ENCODE data around the gene TRMT44.
A peak's percentile ranks its signal among the peaks of the same experiment; 100 is the strongest.
"Not testable (repeated sequence)": the region's sequence is repeated elsewhere in the genome, so short reads cannot be mapped to it uniquely, and the experiment has no call there.

TRMT44 gene

DNA sequence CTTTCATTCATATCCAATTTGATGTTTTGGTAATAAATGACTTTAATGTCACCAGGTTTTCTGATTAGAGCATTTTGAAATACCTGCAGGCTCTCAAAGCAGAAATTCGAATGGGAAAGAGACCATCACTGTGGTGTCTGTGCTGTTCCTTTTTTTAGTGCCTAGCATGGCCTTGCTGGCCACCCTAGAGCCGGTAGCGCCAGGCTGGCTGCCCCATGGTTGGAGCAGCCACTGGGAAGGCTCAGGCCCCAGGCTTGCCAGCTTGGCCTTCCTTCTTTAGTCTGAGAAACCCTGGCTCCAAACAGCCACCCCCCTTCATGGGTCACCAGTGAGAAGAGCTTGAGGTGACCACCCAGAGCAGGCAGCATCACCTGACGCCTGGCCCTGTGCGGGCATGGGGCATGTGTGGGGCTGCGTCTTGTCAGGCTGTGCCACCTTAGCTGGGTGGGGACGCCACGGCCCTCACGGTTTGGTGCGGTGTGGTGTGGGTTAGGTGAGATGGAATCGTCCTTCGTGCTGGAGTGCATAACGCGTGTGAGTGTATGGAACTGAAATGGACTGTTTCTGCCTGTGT lies 30.0 kb downstream of the TRMT44 start:
- DNase-seq, result no peak

DNA sequence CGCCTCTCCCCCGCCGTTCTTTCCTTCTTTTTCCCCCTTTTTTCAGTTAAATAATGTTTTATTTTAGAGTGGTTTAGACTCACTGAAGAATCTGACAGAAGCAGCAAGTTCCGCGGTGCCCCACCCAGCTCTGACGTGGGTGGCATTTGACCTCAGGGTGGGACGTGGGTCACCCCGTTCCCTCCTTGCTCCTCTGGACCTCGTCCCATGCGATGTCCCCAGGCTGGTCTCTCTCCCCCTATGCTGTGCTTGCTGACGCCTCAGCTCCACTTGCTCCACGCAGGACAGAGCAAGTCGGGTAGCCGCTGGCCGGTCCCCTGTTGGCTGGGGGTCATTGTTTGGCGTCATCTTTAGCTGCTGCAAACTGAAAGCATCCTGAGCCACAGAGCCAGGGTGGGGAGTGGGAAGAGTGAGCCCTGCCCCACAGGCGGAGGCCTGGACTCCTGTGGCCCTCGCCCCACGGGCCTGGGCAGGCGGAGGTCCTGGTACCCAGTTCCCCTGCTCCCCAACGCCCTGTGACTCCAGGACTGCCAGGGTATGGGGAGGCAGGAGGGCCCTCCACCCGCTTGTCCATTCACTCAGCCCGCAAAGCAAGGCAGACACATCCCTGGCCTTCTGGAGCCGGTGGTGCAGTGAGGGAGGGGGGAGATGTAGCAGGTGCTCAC lies 30.8 kb downstream of the TRMT44 start:
- no peak for DNase-seq

DNA sequence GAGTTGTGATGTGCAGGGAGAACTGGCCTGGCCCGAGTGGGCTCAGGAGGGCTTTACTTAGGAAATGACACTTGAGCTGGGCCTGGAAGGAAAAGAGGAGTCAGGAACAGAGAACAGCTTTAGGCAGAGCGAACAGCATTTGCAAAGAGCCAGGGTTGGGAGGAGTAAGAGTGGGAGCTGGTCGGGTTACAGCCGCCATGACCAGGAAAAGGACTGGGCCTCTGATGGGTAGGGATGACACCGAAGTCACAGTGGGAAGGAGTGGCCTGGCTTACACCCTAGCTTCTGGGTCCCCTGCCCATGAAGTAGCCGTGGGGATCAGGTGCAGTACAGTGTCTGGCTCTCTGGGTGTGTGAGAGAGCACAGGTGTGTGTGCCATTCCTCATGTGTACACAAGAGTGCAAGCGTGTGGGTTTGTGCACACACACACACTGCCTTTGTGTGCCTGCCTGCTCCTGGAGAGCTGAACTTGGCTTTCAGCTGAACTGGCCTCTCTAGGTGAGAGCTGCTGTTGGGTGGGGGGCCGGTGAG lies 31.6 kb downstream of the TRMT44 start:
- no peak for DNase-seq

DNA sequence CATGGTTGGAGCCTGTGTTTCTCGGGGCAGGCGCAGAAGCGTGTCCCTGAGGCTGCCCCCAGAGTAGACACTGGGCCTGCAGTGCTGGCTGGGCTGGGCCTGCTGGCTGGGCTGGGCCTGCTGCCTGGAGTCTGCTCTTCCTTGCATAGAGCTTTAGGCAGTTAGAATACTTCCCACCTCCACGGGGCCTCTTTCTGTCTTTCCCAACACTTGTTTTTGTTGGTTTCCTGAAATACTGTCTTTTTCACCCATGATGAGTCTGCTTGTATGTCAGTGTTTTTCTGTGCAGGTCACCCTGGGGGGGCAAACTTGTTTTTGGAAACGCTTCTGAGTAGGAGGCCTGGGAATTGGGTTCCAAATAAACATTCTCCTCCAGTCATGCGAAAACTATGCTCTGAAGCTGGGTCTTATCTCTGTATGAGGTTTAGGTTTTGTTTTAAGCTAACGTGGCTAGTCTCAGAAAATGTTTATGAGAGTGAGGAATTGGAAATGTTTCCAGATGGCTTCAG lies 32.2 kb downstream of the TRMT44 start:
- peak; percentile 59 for DNase-seq

DNA sequence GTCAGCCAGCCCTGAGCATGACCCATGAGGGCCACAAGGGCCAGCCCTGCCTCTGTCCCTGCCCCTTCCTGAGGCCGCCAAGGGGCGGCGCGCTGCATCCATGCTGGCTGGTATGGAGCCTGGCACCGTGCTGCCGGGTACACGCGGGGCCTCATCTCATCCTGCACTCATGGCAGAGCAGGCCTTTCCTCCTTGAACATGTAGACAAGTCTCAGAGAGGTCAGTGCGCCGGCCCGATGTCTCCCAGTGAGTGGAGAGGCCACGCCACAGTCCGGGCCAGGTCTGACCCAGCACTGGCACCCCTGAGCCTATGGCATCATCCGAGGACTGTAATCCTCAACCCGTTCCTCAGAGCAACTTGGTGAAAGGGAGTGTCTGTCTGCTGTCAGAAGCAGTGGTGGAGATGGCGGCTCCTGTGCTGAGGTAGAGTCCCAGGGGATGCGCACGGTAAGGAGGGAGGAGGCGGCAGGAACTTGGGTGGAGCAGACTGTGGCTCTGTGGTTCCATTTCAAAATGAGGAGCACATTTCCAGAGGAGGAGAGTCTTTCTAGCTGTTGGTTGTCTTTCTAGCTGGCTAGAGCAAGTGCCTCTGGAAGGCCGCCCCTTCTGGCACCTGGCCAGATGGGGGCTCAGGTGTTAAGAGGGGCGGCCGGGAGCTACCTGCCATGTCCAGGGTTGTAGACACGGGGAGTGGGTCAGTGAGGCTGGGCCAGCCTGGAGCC lies 32.8 kb downstream of the TRMT44 start:
- DNase-seq, result no peak

DNA sequence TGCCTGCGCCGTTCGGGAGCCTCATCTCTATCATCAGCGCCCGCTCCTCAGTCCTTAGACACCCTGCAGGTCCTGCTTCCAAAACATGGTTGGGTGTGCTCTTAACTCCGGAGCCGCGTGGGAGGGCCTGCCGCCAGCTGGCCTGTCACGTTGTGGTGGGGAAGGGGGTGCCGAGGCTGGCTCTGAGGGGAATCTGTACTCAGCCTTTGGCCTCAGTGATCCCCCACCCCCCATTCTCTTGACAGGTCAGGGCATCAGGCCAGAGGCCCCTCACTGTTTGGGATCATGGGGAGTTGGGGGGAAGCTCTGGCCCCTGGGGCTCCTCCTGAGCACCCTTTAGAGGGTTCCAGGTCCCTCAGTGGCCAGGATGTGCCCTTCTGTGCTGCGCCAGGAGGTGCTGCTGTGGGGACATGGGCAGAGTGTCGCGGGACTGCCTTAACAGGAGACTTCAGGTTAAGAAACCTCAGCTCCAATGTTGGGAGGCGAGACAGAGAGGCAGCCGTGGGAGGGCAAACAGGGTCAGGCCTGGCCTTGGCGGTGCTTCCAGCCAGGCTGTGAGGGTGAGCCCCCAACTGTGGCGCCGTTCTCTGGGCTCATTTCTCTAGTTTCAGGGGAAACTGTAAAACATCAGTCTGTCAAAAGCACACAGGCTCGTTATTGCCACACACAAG lies 33.5 kb downstream of the TRMT44 start:
- DNase-seq, result no peak

DNA sequence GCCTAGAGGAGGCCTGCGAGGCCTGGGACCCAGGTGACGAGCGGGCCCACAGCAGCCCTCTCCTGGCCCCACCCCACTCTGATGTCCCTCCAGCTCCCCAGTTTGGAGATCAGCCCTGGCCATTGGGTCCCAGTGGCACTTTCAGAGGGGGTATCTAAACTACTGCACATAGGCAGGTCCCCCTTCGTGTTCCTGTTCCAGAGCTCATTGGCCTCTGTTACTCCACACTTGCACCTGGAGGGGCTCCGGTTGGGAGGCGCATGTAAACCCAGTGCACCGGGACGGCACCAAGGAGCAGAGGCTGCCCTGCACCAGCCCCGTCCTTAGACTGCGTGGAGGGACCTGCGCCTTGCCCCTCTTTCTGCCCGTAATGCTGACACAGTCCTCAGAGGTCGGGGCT lies 34.3 kb downstream of the TRMT44 start:
- DNase-seq, result no peak

DNA sequence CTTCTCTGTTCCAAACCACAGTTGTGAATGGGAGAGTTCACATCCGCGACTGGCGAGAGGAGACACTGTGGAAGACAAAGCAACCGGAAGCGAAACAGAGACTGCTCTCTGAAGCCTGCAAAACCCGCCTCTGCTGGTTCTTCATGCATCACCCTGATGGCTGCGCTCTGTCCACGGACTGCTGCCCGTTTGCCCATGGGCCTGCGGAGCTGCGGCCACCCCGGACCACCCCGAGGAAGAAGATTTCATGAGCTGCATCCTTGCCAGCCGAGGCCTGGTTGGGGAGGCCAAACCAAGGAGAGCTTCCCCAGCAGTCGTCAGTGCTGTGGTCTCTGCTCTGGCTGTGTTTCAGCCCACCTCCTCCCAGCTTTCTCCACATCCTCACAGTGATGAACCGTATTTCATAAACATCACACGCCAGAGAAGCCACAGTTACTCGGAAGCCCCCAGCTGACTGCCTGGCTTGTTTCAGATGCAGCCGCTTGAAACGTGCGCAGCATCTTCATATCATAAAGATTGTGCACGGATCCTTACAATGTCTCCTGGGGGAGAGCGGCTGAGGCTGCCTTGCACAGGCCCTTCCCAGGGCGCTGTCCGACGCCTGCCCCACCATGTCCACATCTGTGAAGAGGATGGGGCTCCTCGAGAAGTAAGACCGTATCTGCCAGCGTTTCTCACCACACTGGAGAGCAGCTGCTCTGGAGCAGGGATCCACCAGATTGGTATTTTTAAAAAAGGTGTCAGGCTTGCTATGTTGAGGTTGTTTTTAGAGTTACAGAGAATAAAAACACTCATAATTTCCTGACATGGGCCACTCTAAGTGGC lies 35.4 kb downstream of the TRMT44 start:
- no peak for DNase-seq

DNA sequence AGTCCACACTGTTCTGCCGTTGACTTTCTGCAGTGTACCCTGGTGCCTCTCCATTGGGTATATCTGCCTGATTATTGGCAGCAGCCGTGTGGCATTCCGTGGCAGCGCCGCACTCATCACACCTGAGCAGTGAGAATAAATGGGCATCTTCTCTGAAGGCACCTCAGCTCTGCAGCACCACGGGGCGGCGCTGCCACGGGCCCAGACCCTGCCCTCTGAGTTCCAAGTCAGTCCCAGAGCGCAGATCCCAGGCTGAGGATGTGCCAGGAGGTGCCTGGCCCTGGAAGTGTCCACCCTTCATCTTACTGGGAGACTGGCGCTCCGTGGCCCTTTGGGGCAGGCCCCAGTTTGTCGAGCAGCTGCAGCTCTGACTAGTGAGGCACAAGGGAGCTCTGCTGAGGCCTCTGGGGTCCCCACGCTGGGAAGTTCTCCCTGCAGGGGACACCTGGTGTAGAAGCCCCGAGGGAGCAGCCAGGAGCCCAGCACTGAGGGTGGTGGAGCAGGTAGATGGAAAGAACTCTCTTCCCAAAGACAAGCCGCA lies 36.6 kb downstream of the TRMT44 start:
- DNase-seq, result no peak

DNA sequence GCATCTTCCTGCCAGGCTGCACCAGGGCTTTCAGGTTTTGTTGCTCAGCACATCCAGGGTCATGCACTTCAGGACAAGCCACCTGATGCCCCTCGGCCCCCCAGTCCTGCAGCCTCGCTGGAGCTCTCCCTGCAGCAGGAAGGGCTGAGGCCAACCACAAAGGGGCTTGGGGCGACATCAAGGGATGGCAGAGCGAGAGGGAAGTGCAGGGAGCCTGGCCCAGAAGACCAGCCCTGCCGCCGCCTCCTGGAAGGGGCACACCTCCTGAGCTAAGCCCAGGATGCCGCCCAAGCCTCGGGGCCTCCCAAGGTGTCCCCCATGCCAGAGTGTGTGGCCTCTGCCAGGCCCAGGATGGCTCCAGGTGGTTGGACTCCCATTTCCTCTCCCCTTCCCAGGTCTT lies 37.1 kb downstream of the TRMT44 start:
- no peak for DNase-seq

DNA sequence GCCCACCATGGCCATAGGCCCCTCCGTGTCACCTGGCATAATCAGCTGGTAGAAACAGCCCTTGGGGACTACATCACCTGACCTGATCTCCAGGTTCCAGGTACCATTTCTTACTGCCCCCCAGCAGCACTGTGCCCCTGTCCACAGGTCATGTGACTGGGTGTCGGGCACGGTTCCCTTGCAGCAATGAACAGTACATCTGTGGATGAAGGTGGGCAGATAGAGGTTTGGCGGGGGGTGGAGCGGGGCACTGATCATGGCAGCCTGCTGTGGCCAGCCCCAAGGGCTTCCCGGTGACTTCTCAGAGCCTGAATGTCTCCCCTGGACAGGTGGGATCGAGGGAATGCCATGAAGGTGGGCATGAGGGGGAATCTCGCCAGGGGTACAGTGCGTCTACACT lies 37.8 kb downstream of the TRMT44 start:
- no peak for DNase-seq

DNA sequence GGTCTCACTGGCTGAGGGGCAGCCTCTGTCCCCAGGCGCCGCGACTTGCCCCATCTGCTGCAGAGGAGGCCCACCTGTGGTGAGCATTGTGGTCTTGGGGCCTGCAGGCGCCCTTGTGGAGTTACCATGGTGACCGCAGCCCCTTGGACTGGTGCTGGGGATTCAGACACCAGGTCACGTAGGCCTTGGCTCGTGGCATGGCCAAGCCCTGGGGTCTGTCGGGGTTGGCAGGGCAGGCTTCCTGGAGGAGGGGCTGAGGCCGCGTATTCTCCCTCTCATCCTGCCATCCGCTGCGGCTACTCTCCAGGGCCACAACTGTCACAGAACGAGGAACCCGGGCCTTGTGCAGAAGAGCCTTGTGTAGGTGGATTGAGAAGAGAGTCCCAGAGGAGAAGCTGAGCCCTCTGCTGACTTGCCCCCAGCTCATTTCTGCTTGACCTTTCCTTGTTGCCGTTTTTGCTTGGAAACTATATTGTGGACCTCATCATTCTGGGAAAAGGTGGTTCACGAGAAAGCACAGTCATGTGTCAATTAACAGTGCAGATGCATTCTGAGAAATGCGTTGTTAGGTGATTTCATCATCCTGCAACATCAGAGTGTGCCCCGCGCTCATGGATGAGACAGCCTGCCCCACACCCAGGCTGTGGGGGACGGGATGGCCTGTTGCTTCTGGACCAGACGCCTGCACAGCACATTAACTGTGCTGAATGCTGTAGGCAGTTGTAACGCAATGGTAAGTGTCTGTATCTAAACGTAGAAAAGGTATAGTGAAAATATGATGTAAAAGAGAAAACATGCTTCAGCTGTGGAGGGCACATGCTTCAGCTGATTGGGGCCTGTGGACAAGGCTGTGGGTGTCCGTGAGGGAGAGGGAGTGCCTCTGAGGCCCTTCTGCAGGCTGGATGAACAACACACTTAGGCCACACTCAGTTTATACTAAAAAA lies 38.5 kb downstream of the TRMT44 start:
- DNase-seq, result no peak

DNA sequence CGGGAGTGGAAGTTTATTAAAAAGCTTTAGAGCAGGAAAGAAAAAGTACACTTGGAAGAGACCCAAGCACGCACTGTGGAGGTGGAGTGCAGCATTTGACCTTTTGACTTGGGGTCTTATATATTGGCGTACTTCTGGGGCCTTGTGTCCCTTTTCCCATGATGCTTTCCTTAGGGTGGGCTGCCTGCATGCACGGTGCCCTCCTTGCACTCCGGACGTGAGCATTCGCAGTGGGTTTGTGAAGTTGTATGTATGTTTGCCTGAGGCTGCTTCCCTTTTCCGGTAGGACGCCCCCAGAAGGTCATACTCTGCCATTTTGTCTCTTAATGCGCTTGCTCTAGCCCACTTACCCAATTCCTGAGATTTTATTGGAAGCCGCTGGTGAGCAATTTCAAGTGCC lies 39.6 kb downstream of the TRMT44 start:
- no peak for DNase-seq

DNA sequence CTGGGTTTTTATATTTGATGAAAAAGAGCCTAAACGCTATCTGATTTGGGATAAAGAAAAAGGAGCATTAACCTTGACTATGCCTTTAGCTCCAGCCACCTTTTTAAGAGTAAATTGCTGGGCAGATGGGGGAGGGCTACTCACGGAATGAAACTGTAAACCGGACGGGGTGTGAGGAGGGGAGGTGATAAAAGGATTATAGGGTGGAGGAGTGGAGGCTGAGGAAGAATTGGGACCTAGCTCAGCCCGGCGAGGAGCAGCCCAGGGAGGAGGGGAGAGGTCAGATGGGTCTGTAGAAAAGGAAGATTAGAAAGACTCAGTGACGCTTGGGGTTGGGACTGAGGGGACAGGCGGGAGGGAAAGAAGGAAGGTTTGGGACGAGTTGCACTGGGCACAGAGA lies 46.1 kb downstream of the TRMT44 start:
- DNase-seq, result not testable (repeated sequence)

DNA sequence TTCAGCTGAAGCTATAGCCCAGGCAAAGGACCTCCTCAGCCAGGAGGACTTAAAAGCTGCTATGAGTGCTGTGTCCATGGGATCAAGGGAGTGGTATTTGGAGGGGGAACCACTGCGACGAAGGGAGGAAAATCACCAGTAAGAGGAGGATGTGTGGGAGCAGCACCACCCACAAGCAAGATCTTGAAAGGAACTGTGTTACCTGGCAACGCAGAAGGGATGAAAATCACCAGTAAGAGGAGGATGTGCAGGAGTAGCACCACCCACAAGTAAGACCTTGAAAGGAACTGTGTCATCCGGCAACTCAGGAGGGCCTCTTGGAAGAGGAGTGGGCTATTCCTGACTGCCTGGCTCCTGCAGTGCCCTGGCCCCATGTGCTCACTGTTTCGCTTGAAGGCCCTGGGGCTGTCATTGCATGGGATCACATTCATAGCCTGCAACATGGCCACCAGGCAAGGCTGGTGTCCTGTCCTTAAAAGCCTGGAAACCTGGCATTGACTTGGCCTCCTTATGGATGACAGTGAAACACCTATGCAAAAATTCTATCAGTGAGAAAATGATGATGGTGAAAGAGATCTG lies 48.3 kb downstream of the TRMT44 start:
- DNase-seq, result no peak

DNA sequence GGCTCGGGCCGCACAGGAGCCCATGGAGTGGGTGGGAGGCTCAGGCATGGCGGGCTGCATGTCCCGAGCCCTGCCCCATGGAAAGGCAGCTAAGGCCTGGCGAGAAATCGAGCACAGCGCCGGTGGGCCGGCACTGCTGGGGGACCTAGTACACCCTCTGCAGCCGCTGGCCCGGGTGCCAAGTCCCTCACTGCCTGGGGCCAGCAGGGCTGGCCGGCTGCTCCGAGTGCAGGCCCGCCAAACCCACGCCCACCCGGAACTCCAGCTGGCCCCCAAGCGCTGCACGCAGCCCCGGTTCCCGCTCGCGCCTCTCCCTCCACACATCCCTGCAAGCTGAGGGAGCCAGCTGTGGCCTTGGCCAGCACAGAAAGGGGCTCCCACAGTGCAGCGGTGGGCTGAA lies 50.9 kb downstream of the TRMT44 start:
- DNase-seq, result not testable (repeated sequence)

DNA sequence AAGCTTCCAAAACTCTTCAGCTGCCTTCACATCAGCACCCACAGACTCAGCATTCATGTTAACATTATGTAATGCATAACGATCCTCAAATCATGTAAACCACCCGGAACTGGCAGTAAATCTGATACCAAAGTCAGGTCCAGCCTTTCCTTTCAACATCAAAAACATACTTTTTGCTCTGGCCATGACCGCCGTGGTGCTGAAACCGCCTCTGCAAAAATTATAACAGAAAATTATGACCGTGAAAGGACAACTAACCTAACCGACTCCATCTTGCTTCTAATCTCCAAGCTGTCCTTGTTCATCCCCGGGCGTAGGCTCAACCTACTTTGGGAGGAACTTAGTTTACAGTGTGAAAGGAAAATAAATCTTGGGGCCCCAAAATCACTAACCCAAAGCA lies 51.6 kb downstream of the TRMT44 start:
- DNase-seq, result no peak

DNA sequence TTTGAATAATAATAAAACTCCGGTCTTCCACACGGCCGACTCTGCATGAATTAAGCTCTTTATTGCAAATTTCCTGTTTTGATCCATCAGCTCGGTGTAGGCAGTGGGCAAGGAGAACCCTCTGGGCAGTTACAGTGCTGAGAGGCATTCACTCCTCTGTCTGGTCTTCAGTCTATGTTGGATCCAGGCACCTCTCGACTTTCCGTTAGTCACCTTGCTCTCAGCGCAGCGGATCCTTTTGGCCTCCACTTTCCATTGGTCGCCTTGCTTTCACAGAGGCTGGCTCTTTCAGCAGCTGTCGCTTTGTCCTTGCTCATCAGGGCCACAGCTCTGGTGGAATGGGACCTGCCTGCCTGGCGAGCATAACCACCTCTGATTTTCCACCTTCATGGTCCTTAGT lies 52.9 kb downstream of the TRMT44 start:
- no peak for DNase-seq

DNA sequence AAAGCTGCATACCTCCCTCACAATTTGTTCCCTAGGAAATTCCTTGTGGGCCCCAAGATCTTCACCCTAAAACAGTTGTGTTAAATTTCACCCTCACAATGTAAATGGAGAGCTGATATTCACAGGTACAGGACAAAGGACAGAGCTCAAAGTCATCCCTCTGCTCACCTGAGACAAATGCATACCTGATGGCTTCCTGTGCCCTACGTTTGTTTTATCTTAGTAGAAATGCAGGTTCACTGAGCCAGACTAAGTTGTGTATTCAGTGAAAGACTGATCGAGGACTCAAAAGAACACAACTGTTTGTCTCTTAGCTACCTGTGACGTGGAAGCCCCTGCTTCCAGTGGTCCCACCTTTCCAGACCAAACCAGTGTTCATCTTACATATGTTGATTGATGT lies 53.6 kb downstream of the TRMT44 start:
- no peak for DNase-seq

DNA sequence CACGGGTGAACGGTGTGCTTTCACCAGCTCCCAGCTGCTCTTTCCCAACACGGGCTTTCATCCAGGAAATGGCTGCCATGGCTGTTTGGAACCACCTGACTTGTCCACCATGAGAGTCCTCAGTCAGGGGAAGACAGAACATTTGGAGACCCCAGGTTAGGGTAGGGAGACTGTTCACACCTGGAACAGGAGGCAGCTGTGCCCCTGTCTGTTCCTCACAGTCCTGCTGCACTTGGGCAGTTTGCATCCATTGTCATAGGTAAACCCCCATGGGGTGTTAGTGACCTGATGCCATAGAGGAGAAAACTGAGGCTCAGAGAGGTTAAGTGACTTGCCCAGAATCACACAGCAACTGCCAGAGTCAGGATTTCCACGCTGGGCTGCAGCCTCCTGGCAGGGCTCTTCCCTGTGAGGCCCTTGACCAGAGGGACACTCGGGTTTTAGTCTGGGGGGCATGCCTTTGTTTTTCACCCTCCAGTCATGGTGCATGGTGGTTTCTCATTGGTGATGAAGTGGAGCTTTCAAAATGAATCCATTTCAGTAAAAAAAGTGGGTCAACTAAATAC lies 54.5 kb downstream of the TRMT44 start:
- no peak for DNase-seq

Data from left hindlimb (tissue), 1 donor.